GM19240 (cell line): ENCODE data around the gene SLC35G1.

Experiments used
- DNase-seq: peaks from one replicate; pipeline ENCODE4 v3.0.0; 2011; ENCODE audit warnings: low spot score; ENCODE audit not compliant: insufficient read length

SLC35G1 gene

GRCh38 chr10:93876381-93876780 is 17.4 kb upstream of the SLC35G1 start:
- no peak for DNase-seq

- DNase-seq: no peak
Observed at GRCh38 chr10:93879273-93879672, 14.5 kb upstream of the SLC35G1 start.

- no peak for DNase-seq
Observed at GRCh38 chr10:93894516-93895378, 969 bp downstream of the SLC35G1 start.

- no peak for DNase-seq
Observed at GRCh38 chr10:93897070-93897780, 3.4 kb downstream of the SLC35G1 start.

GRCh38 chr10:93899109-93899508 is 5.3 kb downstream of the SLC35G1 start:
- no peak for DNase-seq

GRCh38 chr10:93903051-93903450 is 9.3 kb downstream of the SLC35G1 start:
- DNase-seq: no peak

- no peak for DNase-seq
Observed at GRCh38 chr10:93904901-93905300, 11.1 kb downstream of the SLC35G1 start.

GRCh38 chr10:93907059-93907458 is 13.3 kb downstream of the SLC35G1 start:
- no peak for DNase-seq

- no peak for DNase-seq
Observed at GRCh38 chr10:93911866-93912265, 18.1 kb downstream of the SLC35G1 start.

- no peak for DNase-seq
Observed at GRCh38 chr10:93912444-93912843, 18.7 kb downstream of the SLC35G1 start.

- no peak for DNase-seq
Observed at GRCh38 chr10:93913706-93914105, 19.9 kb downstream of the SLC35G1 start.

- DNase-seq: no peak
Observed at GRCh38 chr10:93915598-93915997, 21.8 kb downstream of the SLC35G1 start.

- DNase-seq: no peak
Observed at GRCh38 chr10:93916257-93917063, 22.7 kb downstream of the SLC35G1 start.

- no peak for DNase-seq
Observed at GRCh38 chr10:93917064-93917391, 23.2 kb downstream of the SLC35G1 start.

GRCh38 chr10:93917821-93918220 is 24.0 kb downstream of the SLC35G1 start:
- DNase-seq: no peak

- DNase-seq: no peak
Observed at GRCh38 chr10:93921338-93921737, 27.6 kb downstream of the SLC35G1 start.

GRCh38 chr10:93926613-93927012 is 32.8 kb downstream of the SLC35G1 start:
- DNase-seq: no peak

- no peak for DNase-seq
Observed at GRCh38 chr10:93938140-93938539, 44.4 kb downstream of the SLC35G1 start.

- no peak for DNase-seq
Observed at GRCh38 chr10:93940881-93941280, 47.1 kb downstream of the SLC35G1 start.

- no peak for DNase-seq
Observed at GRCh38 chr10:93941606-93942005, 47.8 kb downstream of the SLC35G1 start.

GRCh38 chr10:93945819-93946218 is 52.0 kb downstream of the SLC35G1 start:
- DNase-seq: no peak

- no peak for DNase-seq
Observed at GRCh38 chr10:93947055-93947454, 53.3 kb downstream of the SLC35G1 start.
